ENCODE data around the gene KRT28. TPM values are rescaled to one million over a fixed set of nuclear protein-coding genes. Genes with fewer than 3 reads are reported as not detected.

Gene KRT28
- polyA plus RNA-seq, 1 experiment: not detected

DNA sequence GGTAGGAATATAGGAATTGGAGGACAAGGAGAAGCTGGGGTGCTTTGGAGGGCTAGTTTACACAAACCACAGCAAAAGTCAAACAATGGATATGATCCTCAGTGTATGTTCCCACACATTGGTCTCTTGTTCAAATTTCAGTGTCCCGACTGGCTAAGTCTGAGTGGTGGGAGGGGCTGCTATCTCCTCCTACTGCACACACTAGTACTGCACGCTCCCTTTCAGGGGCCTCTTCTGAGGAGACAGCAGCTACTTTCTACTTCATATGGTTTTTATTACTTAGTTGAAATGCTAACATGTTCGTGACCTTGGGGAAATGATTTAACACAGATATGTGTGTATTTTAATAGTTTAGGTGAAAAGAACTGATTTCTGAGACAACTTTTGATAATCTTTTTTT lies 41.5 kb upstream of the KRT28 start:
- no peaks in the 10 kb centered on the region for H3K36me3 ChIP-seq (ENCODE audit: control insufficient read depth, insufficient read depth, low read length)
- no peak for DNase-seq (ENCODE audit: low read depth)
- H3K27me3 ChIP-seq (ENCODE audit: control insufficient read depth, insufficient read depth, low read length): no peaks in the 10 kb centered on the region
- H3K4me3 ChIP-seq (ENCODE audit: low read depth, low read length): no peak overlapping the region
- TF ChIP-seq CTCF (IDR thresholded peaks at IDR 0.05; ENCODE audit: insufficient read depth, low read depth, low read length): no peak
- CTCF ChIA-PET: interaction anchor here (0.8 kb wide), 1 partner anchor 9 kb away, joined by 3 read pairs; no protein-coding TSS in a partner anchor
- POLR2A ChIA-PET: no interaction called here

GRCh38 chr17:40839194-40839593 lies 39.4 kb upstream of the KRT28 start:
- no peak overlapping the region for H3K4me3 ChIP-seq (ENCODE audit: low read depth, low read length)
- DNase-seq (ENCODE audit: low read depth): no peak
- POLR2A ChIA-PET: no interaction called here
- H3K27me3 ChIP-seq (ENCODE audit: control insufficient read depth, insufficient read depth, low read length): no peaks in the 10 kb centered on the region
- no peaks in the 10 kb centered on the region for H3K36me3 ChIP-seq (ENCODE audit: control insufficient read depth, insufficient read depth, low read length)
- CTCF ChIA-PET: interaction anchor here (0.7 to 2.0 kb wide), 3 partner anchors 13 to 824 kb away, joined by 3 to 6 read pairs (median 4); no protein-coding TSS in a partner anchor
- TF ChIP-seq CTCF (IDR thresholded peaks at IDR 0.05; ENCODE audit: insufficient read depth, low read depth, low read length): no peak

DNA sequence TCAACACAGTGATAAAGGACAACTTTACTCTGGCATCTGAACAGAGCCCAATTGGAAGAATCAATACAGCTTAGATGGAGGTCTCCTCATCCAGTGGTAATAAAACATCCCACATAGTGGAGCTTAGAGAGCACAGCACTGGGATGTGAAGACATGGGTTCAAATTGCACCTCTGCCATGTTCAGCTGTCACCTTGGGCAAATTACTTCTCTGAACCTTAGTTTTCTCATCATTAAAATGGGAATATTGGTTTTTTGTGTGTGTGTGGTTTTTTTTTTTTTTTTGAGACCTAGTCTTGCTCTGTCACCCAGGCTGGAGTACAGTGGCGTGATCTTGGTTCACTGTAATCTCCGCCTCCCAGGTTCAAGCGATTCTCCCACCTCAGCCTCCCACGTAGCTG lies 36.3 kb upstream of the KRT28 start:
- Histone ChIP-seq H3K27me3 (ENCODE audit: control insufficient read depth, insufficient read depth, low read length) (no peaks in the 10 kb centered on the region), H3K36me3 (ENCODE audit: control insufficient read depth, insufficient read depth, low read length) (no peaks in the 10 kb centered on the region), H3K4me3 (ENCODE audit: low read depth, low read length) (no peak overlapping the region)
- ChIA-PET POLR2A (no interaction called here), CTCF (no interaction called here)
- TF ChIP-seq CTCF (IDR thresholded peaks at IDR 0.05; ENCODE audit: insufficient read depth, low read depth, low read length): no peak
- DNase-seq (ENCODE audit: low read depth): no peak

DNA sequence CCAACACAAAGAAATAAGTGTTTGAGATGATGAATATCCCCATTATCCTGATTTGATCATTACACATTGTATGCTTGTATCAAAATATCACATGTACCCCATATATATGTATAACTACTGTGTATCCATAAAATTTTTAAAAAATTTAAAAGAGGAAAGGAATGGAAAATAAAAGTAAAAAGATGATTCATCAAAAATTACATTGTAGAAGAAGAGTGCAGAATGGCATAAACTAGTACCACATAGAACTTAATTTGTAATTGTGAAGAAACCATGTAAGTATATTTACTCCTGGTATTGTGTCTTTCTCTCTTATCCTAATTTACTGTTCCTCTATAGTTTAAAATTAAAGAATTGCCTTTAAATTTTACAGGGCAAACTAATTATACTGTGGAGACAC lies 34.1 kb upstream of the KRT28 start:
- CTCF ChIA-PET: no interaction called here
- H3K4me3 ChIP-seq (ENCODE audit: low read depth, low read length): no peak overlapping the region
- no peaks in the 10 kb centered on the region for H3K27me3 ChIP-seq (ENCODE audit: control insufficient read depth, insufficient read depth, low read length)
- no peak for TF ChIP-seq CTCF (IDR thresholded peaks at IDR 0.05; ENCODE audit: insufficient read depth, low read depth, low read length)
- no peaks in the 10 kb centered on the region for H3K36me3 ChIP-seq (ENCODE audit: control insufficient read depth, insufficient read depth, low read length)
- POLR2A ChIA-PET: no interaction called here
- no peak for DNase-seq (ENCODE audit: low read depth)

GRCh38 chr17:40832840-40833239 lies 33.1 kb upstream of the KRT28 start:
- TF ChIP-seq CTCF (IDR thresholded peaks at IDR 0.05; ENCODE audit: insufficient read depth, low read depth, low read length): no peak
- no peak overlapping the region for H3K4me3 ChIP-seq (ENCODE audit: low read depth, low read length)
- POLR2A ChIA-PET: no interaction called here
- no peaks in the 10 kb centered on the region for H3K36me3 ChIP-seq (ENCODE audit: control insufficient read depth, insufficient read depth, low read length)
- no peak for DNase-seq (ENCODE audit: low read depth)
- no peaks in the 10 kb centered on the region for H3K27me3 ChIP-seq (ENCODE audit: control insufficient read depth, insufficient read depth, low read length)
- CTCF ChIA-PET: interaction anchor here (0.8 to 1.5 kb wide), 4 partner anchors 8 to 835 kb away, joined by 3 to 4 read pairs (median 3); no protein-coding TSS in a partner anchor

Measured in BJ (cell line).